Uterus (tissue), 4 donors: Measurements from ENCODE around the gene DYNC1H1. TPM values are rescaled to one million over a fixed set of nuclear protein-coding genes. Genes with fewer than 3 reads are reported as not detected.

ENCODE experiments used
- DNase-seq, 2 donors: peaks; one replicate each; pipeline ENCODE4 v3.0.0-alpha.2; 2019 to 2020
- H3K27ac ChIP-seq, 2 donors: fragments of 200-600 bp; sonication (generic); 1 replicate in 1 of 2; 2 replicates in 1 of 2; pipeline ENCODE4 v1.5.1; 2016 to 2018
- H3K27me3 ChIP-seq, 2 donors: fragments of 200-600 bp; sonication (generic); one replicate each; pipeline ENCODE4 v1.5.1; 2018 to 2019; ENCODE audit warnings: control low read depth in 1 of 2
- H3K36me3 ChIP-seq, 2 donors: fragments of 200-600 bp; sonication (generic); one replicate each; pipeline ENCODE4 v1.5.1; 2019; ENCODE audit warnings: control low read depth in 1 of 2
- H3K4me1 ChIP-seq, 2 donors: fragments of 200-600 bp; sonication (generic); one replicate each; pipeline ENCODE4 v1.5.1; 2018 to 2019; ENCODE audit warnings: control low read depth in 1 of 2
- H3K4me3 ChIP-seq, 2 donors: fragments of 200-600 bp; sonication (generic); 1 replicate in 1 of 2; 2 replicates in 1 of 2; pipeline ENCODE4 v1.5.1; 2018 to 2019; ENCODE audit warnings: mild to moderate bottlenecking in 1 of 2
- H3K9me3 ChIP-seq, 2 donors: fragments of 200-600 bp; sonication (generic); one replicate each; pipeline ENCODE4 v1.5.1; 2019; ENCODE audit warnings: control low read depth in 1 of 2
- POLR2A ChIP-seq, 2 donors: fragments of 450-650 bp; IDR thresholded peaks; one replicate each; pipeline ENCODE4 v1.6.1; 2016; ENCODE audit warnings: antibody characterized with exemption in 2 of 2, mild to moderate bottlenecking in 1 of 2, moderate library complexity in 1 of 2
- intact Hi-C: fragments of 100-400 bp; cut with DNase I; formaldehyde crosslinking; loops from one replicate; pipeline ENCODE4 v1.15.1; 2023; ENCODE audit warnings: low total_unique reads
- total RNA-seq, 4 donors: library from RNA; depleted of rRNA in 3 of 4; stranded (reverse); fragments of >200 nt in 3 of 4; gene quantifications; one replicate each; pipeline versions ENCODE4 v1.1.0 to v1.2.4, GENCODE V29; 2014 to 2023
- TF ChIP-seq, protein P1 (sequence below), 4 experiments: fragments of 200-600 bp in 2 of 4; fragments of 450-650 bp in 2 of 4; sonication (generic) in 2 of 4; IDR thresholded peaks; one replicate each; pipeline ENCODE4 v1.5.1; 2016 to 2019; ENCODE audit warnings: antibody characterized with exemption in 4 of 4, mild to moderate bottlenecking in 2 of 4, moderate library complexity in 1 of 4
- donor health status: DM: yes; HTN: yes; CAD: no.

Gene DYNC1H1
- total RNA-seq, 4 donors from 2014 or later, result 251 to 634 (median 479) TPM

DNA sequence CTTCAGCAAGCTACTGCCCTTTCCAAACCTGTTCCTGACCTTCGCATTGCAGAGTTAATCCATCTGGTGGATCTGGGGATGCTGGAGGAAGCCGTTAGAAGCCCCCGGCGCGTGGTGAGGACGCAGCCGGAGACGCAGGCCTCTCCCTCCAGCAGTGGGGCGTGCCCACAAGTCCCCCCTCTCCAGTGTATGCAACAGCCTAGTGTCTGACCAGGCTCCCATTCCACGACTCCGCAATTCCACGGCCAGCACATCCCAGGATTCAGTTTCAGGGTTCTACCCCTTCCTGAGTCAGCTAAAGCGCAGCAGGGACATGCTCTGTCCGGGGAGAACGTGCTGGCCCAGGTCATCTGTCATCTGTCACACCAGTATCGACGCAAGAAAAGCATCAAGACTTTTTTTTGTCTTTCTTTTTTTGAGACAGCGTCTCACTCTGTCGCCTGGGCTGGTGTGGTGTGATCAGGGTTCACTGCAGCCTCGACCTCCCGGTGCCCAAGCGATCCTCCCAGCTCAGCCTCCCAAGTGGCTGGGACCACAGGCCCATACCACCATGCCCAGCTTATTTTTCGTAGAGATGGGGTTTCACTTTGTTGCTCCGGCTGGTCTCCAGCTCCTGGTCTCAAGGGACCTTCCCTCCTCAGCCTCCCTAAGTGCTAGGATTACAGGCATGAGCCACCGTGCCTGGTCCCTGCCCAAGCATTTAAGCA is 8.0 kb upstream of the DYNC1H1 start:
- Histone ChIP-seq H3K27ac (no peak overlapping the region), H3K4me1 (no peaks in the 10 kb centered on the region), H3K9me3 (no peaks in the 10 kb centered on the region), H3K27me3 (no peaks in the 10 kb centered on the region), H3K4me3 (no peak overlapping the region), H3K36me3 (no peaks in the 10 kb centered on the region)
- intact Hi-C loops, result no loop called here
- no peak for DNase-seq
- TF ChIP-seq, protein P1, sequence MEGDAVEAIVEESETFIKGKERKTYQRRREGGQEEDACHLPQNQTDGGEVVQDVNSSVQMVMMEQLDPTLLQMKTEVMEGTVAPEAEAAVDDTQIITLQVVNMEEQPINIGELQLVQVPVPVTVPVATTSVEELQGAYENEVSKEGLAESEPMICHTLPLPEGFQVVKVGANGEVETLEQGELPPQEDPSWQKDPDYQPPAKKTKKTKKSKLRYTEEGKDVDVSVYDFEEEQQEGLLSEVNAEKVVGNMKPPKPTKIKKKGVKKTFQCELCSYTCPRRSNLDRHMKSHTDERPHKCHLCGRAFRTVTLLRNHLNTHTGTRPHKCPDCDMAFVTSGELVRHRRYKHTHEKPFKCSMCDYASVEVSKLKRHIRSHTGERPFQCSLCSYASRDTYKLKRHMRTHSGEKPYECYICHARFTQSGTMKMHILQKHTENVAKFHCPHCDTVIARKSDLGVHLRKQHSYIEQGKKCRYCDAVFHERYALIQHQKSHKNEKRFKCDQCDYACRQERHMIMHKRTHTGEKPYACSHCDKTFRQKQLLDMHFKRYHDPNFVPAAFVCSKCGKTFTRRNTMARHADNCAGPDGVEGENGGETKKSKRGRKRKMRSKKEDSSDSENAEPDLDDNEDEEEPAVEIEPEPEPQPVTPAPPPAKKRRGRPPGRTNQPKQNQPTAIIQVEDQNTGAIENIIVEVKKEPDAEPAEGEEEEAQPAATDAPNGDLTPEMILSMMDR (IDR thresholded peaks at IDR 0.05), result no peak
- no peak for TF ChIP-seq POLR2A (IDR thresholded peaks at IDR 0.05)

DNA sequence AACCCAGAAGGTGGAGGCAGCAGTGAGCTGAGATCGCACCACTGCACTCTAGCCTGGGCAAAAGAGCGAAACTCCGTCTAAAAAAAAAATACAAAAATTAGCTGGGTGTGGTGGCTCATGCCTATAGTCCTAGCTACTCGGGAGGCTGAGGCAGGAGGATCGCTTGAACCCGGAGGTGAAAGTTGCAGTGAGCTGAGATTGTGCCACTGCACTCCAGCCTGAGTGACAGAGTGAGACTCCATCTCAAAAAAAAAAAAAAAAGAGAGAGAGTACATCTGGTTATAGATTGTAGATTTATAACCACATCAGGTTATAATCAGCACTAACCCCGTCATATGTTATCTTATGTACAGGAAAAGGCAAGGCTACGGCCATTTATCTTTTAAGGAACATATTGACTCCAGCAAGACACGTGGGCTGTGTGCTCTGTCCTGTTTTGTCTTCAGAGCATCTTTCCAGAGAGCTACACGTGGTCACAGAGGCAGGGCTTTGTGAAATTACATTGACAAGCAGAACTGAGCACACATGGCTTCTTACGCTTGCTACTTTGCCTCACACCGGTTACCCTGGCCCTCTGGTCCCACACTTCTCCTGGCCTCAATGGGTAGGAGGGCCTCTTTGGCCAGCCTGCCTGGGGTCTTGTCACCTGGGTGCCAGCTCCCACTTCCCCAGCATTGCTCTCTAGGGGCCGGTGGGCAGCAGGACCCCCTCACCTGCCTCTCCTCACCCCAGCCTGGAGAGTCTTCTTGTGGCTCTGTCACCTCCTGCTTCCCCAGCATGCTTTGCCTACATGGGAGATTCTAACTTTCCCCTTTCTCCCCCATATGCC is 6.8 kb upstream of the DYNC1H1 start:
- H3K4me1 ChIP-seq, result no peaks in the 10 kb centered on the region
- H3K27ac ChIP-seq, result no peak overlapping the region
- H3K27me3 ChIP-seq, result no peaks in the 10 kb centered on the region
- no peak overlapping the region for H3K4me3 ChIP-seq
- no peak for DNase-seq
- intact Hi-C loops, result no loop called here
- H3K9me3 ChIP-seq, result no peaks in the 10 kb centered on the region
- TF ChIP-seq POLR2A (IDR thresholded peaks at IDR 0.05), result no peak
- TF ChIP-seq, protein P1 (IDR thresholded peaks at IDR 0.05), result no peak
- H3K36me3 ChIP-seq, result no peaks in the 10 kb centered on the region

DNA sequence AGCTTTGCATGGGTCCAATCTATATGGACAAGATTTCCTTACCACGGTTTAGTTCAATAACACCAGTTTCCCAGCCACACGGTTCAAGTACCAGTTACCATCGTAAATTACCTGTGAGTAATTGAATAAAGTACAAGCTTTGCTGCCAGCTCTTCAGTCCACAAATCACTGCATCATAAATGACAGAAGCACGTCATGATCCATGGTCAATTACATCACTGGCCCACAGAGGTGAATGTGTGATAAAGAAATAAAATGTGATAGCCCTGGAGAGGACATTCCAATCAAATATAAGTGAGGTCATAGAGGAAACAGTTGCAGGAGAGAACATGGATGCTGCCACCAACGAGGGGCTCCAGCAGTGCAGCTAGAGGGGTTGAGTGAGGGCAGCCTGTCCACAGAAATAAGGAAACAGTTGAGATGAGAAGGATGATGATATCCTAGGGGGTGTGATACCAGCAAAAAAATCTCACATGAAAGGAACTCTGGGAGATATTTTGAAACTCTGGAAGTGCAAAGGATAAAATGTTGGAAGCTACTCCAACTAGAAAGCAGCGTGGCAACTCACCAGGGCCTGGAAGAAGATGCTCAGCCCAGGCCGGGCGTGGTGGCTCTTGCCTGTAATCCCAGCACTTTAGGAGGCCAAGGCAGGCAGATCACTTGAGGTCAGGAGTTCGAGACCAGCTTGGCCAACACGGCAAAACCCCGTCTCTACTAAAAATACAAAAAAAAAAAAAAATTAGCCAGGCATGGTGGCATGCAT is 5.8 kb upstream of the DYNC1H1 start:
- H3K4me3 ChIP-seq, result no peak overlapping the region
- DNase-seq, result no peak
- TF ChIP-seq POLR2A (IDR thresholded peaks at IDR 0.05), result no peak
- TF ChIP-seq, protein P1 (IDR thresholded peaks at IDR 0.05), result no peak
- no peak overlapping the region for H3K27ac ChIP-seq
- intact Hi-C loops, result no loop called here
- H3K4me1 ChIP-seq, result no peaks in the 10 kb centered on the region
- H3K9me3 ChIP-seq, result no peaks in the 10 kb centered on the region
- H3K36me3 ChIP-seq, result no peaks in the 10 kb centered on the region
- no peaks in the 10 kb centered on the region for H3K27me3 ChIP-seq

DNA sequence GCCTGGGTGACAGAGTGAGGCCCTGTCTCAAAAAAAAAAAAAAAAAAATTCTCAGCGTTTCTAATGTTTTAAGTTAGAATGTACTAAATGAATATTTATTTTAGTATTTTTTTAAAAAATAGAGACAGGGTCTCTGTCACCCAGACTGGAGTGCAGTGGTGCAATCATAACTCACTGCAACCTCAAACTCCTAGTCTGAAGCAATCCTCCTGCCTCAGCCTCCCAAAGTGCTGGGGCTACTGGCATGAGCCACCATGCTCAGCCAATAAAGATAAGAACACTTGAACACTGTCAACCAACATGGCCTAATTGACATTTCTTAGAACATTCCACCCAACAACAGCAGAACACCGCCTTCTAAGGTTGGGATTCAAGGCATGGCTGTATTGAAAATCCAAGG is 5.1 kb upstream of the DYNC1H1 start:
- intact Hi-C loops, result no loop called here
- no peaks in the 10 kb centered on the region for H3K9me3 ChIP-seq
- H3K4me1 ChIP-seq, result no peaks in the 10 kb centered on the region
- H3K36me3 ChIP-seq, result no peaks in the 10 kb centered on the region
- DNase-seq, result no peak
- no peak overlapping the region for H3K4me3 ChIP-seq
- H3K27ac ChIP-seq, result no peak overlapping the region
- no peak for TF ChIP-seq POLR2A (IDR thresholded peaks at IDR 0.05)
- TF ChIP-seq, protein P1 (IDR thresholded peaks at IDR 0.05), result no peak
- no peaks in the 10 kb centered on the region for H3K27me3 ChIP-seq
